Measurements from ENCODE around the gene PDAP1. TPM values are rescaled to one million over a fixed set of nuclear protein-coding genes. Genes with fewer than 3 reads are reported as not detected.

PDAP1 gene
- total and polyA plus RNA-seq, 9 of the 15 experiments (the other 6 are each of a cell fraction or from before 2014, with no cell fraction given) = 10.2 to 315 (median 129) TPM

DNA sequence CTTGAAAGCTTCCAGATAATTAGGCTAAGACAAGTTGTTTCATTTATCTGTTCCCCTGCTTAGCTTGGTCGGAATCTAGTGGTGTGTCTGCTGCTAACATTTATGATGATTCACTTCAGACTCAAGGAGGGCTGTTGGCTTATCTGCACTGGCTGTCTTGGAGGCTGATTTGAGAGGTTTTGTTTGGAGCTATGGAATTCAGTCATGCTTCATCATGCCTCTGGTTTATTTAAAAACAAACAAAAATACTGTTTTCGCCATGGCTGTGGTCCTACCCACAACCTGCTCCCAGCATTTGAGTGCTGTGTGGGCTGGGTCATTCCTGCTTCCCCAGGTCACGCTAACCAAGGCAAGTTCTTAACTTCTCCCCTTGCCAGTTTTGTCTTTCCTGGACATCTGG is 45.6 kb downstream of the PDAP1 start (continued):
- no peak for TF ChIP-seq FOXM1 (IDR thresholded peaks at IDR 0.05; ENCODE audit: low read depth)
- no peak for TF ChIP-seq FOXM1 (CRISPR knock-in tag; IDR thresholded peaks at IDR 0.05; ENCODE audit: low read depth)
- peak; percentile 80 for TF ChIP-seq FOSL1 (tag; conservative IDR thresholded peaks at IDR 0.05)
- peak; percentile 26; the same call in 1 of the 2 replicates for TF ChIP-seq MAFK (IDR thresholded peaks at IDR 0.05; ENCODE audit: low read length)
- TF ChIP-seq, protein P1, sequence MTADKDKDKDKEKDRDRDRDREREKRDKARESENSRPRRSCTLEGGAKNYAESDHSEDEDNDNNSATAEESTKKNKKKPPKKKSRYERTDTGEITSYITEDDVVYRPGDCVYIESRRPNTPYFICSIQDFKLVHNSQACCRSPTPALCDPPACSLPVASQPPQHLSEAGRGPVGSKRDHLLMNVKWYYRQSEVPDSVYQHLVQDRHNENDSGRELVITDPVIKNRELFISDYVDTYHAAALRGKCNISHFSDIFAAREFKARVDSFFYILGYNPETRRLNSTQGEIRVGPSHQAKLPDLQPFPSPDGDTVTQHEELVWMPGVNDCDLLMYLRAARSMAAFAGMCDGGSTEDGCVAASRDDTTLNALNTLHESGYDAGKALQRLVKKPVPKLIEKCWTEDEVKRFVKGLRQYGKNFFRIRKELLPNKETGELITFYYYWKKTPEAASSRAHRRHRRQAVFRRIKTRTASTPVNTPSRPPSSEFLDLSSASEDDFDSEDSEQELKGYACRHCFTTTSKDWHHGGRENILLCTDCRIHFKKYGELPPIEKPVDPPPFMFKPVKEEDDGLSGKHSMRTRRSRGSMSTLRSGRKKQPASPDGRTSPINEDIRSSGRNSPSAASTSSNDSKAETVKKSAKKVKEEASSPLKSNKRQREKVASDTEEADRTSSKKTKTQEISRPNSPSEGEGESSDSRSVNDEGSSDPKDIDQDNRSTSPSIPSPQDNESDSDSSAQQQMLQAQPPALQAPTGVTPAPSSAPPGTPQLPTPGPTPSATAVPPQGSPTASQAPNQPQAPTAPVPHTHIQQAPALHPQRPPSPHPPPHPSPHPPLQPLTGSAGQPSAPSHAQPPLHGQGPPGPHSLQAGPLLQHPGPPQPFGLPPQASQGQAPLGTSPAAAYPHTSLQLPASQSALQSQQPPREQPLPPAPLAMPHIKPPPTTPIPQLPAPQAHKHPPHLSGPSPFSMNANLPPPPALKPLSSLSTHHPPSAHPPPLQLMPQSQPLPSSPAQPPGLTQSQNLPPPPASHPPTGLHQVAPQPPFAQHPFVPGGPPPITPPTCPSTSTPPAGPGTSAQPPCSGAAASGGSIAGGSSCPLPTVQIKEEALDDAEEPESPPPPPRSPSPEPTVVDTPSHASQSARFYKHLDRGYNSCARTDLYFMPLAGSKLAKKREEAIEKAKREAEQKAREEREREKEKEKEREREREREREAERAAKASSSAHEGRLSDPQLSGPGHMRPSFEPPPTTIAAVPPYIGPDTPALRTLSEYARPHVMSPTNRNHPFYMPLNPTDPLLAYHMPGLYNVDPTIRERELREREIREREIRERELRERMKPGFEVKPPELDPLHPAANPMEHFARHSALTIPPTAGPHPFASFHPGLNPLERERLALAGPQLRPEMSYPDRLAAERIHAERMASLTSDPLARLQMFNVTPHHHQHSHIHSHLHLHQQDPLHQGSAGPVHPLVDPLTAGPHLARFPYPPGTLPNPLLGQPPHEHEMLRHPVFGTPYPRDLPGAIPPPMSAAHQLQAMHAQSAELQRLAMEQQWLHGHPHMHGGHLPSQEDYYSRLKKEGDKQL (CRISPR knock-in tag; IDR thresholded peaks at IDR 0.05; ENCODE audit: borderline replicate concordance) = no peak
- TF ChIP-seq, protein P2, sequence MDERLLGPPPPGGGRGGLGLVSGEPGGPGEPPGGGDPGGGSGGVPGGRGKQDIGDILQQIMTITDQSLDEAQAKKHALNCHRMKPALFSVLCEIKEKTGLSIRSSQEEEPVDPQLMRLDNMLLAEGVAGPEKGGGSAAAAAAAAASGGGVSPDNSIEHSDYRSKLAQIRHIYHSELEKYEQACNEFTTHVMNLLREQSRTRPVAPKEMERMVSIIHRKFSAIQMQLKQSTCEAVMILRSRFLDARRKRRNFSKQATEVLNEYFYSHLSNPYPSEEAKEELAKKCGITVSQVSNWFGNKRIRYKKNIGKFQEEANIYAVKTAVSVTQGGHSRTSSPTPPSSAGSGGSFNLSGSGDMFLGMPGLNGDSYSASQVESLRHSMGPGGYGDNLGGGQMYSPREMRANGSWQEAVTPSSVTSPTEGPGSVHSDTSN (CRISPR knock-in tag; IDR thresholded peaks at IDR 0.05; ENCODE audit: low read depth) = no peak
- TF ChIP-seq, protein P2 (tag; conservative IDR thresholded peaks at IDR 0.05; ENCODE audit: low read depth) = peak; percentile 50; the same call in 1 of the 2 replicates
- no peak for TF ChIP-seq STAT5B (CRISPR knock-in tag; IDR thresholded peaks at IDR 0.05)
- 0 out of 2 replicates have a peak, but pooled peaks have one; percentile 5 for TF ChIP-seq MTA2 (IDR thresholded peaks at IDR 0.05; ENCODE audit: low read depth)
- no peak for TF ChIP-seq NEUROD1 (IDR thresholded peaks at IDR 0.05; ENCODE audit: borderline replicate concordance, low read depth, low read length, partially characterized antibody)
- TF ChIP-seq, protein P3, sequence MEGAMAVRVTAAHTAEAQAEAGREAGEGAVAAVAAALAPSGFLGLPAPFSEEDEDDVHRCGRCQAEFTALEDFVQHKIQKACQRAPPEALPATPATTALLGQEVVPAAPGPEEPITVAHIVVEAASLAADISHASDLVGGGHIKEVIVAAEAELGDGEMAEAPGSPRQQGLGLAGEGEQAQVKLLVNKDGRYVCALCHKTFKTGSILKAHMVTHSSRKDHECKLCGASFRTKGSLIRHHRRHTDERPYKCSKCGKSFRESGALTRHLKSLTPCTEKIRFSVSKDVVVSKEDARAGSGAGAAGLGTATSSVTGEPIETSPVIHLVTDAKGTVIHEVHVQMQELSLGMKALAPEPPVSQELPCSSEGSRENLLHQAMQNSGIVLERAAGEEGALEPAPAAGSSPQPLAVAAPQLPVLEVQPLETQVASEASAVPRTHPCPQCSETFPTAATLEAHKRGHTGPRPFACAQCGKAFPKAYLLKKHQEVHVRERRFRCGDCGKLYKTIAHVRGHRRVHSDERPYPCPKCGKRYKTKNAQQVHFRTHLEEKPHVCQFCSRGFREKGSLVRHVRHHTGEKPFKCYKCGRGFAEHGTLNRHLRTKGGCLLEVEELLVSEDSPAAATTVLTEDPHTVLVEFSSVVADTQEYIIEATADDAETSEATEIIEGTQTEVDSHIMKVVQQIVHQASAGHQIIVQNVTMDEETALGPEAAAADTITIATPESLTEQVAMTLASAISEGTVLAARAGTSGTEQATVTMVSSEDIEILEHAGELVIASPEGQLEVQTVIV (CRISPR knock-in tag; IDR thresholded peaks at IDR 0.05; ENCODE audit: borderline replicate concordance) = no peak
- no peak for TF ChIP-seq ZZZ3 (IDR thresholded peaks at IDR 0.05)

All from K562 (cell line).